ENCODE measurements around the gene NUP155. TPM values are rescaled to one million over a fixed set of nuclear protein-coding genes. Genes with fewer than 3 reads are reported as not detected.
"Not testable (repeated sequence)": the region's sequence is repeated elsewhere in the genome, so short reads cannot be mapped to it uniquely, and the experiment has no call there.

NUP155 gene
- total RNA-seq (2014; rRNA removed; shearing (Covaris generic)): 52.1 and 60.8 TPM in 2 replicates

DNA sequence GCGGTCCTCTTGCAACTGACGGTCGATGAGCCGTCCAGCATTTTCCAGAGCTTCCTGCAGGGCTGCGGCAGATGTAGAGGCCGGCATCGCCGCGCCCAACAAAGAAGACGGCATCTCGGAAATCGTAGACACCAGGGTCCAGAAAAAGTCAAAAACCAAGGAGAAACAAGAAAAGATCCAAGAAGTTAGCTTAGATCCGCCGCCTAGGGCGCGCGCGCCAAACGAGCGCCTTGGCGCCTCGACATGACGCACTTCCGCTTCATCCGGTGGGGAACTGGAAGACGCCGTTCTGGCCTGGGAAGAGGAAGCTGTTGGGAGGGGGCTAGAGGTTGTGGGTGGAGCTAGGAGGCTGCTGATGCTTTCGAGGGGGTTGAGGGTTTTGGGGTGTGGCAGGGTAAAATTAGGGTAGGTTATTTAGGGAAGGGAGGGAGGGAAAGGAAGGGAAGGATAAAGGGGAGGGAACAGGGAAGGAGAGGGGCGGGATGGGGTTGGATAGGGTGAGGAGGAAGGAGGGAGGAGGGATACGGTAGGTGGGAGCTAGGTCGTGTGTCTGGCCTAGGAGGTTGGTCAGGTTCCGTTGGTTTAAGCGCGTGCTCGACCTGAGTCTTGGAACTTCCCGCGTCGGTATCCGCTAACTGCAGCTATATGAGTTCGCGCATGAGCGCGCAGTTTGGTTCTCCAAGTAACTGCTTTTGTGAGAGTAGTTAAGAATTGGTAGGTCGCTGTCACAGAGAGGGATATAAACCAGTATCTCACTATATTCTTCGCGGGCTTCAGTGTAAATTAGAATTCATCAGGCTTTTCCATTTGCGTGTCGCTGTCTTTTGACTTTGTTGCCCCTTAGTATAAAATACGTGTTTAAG, at the start of gene NUP155:
TSS of gene NUP155 (minus strand) at position 243 of the 863 bp plus-strand sequence. CDS start at position 114, 129 bp downstream.
- DNase-seq (ENCODE audit: low spot score): peak; percentile 97

DNA sequence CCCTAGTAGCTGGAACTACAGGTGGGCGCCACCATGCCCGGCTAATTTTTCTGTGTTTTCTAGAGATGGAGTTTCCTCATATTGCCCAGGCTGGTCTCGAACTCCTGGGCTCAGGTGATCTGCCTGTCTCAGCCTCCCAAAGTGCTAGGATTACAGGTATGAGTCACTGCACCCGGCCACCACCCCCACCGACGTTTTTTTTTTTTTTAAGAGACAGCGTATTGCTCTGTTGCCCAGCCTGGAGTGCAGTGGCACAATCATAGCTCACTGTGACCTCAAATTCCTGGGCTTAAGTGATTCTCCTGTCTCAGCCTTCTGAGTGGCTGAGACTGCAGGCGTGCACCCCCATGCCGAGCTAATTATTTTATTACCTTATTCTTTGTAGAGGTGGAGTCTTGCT, 46.4 kb upstream of the NUP155 start:
- peak; percentile 18 for DNase-seq (ENCODE audit: low spot score)

DNA sequence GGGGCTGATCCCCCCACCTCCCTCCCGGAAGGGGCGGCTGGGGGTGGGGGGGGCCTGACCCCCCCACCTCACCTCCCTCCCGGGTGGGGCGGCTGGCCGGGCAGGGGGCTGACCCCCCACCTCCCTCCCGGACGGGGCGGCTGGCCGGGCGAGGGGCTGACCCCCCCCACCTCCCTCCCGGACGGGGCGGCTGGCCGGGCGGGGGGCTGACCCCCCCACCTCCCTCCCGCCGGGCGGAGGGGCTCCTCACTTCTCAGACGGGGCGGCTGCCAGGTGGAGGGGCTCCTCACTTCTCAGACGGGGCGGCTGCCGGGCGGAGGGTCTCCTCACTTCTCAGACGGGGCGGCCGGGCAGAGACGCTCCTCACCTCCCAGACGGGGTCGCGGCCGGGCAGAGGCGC, 44.5 kb upstream of the NUP155 start:
- not testable (repeated sequence) for DNase-seq (ENCODE audit: low spot score)

DNA sequence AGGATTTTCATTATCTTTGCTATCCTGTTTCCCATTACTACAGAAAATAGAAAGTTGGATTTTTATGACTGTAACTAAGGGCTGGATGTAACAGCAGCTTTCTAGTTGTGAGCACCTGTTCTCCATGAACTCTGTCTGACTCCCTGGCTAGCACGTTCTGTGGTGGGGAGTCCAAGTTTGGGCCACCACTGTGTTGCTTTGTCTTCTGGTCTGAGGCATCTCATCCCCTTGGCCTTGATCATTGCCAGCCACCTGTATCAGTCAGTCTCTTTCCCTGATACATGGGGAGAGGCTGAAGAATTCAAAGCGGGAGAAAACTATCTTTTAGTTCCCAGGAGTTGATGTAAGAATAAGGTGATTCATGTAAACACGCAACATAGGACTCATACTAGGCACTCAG, 41.6 kb upstream of the NUP155 start:
- DNase-seq (ENCODE audit: low spot score): no peak

DNA sequence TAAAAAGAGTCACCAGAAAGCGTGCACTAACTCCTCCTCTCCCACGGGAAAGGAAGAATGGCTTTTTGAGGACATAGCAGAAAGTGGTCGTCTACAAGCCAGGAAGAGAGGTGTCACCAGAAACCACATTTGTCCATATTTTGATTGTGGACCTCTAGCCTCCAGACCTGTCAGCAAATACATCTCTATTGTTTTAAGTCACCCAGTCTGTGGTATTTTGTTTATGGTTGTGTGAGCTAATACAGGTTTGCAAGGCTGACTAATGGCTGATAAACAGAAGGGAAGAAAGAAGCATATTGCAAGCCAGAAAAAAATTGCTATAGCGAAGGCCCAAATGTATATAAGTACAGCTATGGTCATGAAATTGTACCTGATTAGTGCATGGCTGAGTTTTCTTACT, 29.6 kb upstream of the NUP155 start:
- no peak for DNase-seq (ENCODE audit: low spot score)

DNA sequence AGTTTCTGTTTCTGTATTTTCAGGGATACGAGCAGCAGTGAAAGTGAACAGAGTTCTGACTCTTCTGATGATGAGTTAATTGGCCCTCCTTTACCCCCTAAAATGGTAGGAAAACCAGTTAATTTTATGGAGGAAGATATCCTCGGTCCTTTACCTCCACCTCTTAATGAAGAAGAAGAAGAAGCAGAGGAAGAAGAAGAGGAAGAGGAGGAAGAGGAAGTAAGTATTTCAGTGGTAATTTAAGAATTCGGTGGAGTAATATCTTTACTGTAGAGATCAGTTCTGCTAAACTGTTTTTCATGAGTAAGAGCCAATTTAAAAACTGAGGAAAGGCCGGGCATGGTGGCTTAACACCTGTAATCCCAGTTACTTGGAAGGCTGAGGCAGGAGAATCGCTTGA, 25.4 kb upstream of the NUP155 start:
- no peak for DNase-seq (ENCODE audit: low spot score)

DNA sequence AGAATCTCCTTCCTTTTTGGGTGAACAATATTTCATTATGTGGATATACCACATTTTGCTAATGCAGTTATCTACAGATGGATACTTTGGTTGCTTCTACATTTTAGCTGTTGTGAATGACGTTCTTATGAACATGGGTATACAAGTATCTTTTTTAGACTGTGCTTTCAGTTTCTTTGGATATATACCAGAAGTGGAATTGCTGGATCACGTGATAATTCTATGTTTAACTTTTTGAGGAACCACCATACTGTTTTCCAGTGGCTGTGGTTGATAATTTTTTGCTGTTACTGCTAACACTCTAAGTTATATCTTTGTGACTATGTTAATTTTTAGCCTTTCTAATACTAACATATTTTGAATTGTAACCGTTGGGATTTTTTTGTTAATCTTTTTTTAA, 20.7 kb upstream of the NUP155 start:
- DNase-seq (ENCODE audit: low spot score): no peak

DNA sequence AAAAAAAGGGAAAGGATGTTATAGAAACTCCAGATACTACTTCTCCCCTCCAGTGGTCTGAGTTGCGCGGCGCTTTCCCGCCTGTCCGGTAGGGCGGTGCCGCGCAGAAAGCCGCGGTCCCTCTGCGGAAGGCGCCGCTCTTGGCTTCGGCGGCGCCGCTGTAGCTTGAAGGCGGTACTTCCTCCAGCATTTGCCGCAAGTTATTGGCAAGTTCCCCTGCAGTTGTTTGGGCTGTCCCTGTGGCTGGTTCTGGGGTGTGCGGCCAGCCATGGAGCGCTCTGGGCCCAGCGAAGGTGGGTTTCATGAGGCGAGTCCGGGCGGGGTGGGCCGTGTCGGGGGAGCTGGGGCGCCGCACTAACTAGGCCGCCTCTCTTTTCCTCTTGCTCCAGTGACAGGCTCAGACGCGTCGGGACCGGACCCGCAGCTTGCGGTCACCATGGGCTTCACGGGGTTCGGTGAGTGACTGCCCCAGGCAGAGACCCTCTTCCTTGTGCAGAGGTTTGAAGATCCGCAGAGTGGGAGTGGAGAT, 8.3 kb upstream of the NUP155 start, which contains the start of gene WDR70:
TSS of gene WDR70 (plus strand) at position 219 of the 529 bp plus-strand sequence. CDS start at position 269, 50 bp downstream.
- peak; percentile 89 for DNase-seq (ENCODE audit: low spot score)

DNA sequence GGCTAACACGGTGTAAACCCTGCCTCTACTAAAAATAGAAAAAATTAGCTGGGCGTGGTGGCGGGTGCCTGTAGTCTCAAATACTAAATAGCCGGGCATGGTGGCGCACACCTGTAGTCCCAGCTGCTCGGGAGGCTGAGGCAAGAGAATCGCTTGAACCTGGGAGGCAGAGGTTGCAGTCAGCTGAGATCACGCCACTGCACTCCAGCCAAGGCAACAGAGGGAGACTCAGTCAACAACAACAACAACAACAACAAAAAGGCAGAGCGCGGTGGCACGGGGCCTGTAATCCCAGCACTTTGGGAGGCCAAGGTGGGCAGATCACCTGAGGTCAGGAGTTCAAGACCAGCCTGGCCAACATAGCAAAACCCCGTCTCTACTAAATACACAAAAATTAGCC, 7.2 kb upstream of the NUP155 start:
- DNase-seq (ENCODE audit: low spot score): not testable (repeated sequence)

DNA sequence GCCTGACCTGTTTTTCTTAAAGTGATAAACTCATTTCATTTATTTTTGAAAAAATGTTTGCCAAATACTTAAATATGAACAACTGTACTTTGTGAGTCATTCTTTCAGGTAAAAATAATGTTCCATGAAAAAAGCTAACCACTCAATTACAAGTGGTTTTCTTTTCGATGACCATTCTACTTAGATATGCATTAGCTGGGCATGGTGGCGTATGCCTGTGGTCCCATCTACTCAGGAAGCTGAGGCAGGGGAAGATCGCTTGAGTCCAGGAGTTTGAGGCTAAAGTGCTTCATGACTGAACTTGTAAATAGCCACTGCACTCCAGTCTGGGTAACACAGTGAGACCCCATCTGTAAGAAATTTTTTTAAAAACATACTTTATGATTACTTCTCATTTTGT, 4.2 kb upstream of the NUP155 start:
- no peak for DNase-seq (ENCODE audit: low spot score)

DNA sequence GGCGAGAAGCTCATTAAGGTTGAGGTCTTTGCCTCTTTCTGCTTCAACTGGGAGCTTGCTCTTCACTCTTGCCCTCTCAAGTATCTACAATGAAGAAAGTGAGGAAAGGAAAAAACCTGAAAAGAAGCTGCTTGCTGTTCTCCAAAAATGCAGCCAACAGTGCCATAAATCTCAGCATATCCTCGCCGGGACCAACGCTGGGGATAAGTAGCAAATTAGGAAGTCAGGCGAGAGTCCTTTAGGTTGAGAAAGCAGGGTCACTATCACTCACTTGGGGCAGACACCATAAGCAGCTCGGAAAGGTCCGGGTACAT, 399 bp downstream of the NUP155 start:
- no peak for DNase-seq (ENCODE audit: low spot score)

DNA sequence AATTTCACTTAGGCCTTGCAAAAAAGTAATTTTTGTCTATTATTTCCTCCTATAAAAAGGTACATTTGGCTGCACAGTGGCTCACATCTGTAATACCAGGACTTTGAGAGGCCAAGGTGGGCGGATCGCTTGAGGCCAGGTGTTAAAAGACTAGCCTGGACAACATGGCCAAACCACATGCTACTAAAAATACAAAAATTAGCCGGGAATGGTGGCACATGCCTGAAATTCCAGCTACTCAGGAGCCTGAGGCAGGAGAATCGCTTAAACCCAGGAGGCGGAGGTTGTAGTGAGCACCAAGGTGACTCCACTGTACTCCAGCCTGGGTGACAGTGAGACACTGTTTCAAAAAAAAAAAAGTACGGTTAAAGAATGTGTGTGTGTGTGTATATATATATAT, 15.7 kb downstream of the NUP155 start:
- DNase-seq (ENCODE audit: low spot score): no peak

DNA sequence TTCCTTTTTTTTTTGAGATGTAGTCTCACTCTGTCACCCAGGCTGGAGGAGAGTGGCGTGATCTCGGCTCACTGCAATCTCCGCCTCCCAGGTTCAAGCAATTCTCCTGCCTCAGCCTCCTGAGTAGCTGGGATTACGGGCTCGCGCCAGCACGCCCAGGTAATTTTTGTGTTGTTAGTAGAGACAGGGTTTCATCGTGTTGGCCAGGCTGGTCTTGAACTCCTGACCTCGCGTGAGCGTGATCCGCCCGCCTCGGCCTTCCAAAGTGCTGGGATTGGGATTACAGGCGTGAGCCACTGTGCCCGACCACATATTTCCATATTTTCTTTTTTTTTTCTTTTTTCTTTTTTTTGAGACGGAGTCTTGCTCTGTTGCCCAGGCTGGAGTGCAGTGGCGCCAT, 28.2 kb downstream of the NUP155 start:
- DNase-seq (ENCODE audit: low spot score): not testable (repeated sequence)

DNA sequence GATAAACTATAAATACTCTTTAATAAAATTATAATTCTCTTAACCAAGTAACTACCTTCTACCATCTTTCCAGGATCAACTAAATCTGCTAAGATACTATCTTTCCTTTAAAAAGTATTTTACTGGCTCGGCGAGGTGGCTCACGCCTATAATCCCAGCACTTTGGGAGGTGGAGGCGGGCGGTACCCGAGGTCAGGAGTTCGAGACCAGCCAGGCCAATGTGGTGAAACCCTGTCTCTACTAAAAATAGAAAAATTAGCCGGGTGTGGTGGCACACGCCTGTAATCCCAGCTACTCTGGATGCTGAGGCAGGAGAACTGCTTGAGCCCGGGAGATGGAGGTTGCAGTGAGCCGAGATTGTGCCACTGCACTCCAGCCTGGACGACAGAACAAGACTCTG, 36.2 kb downstream of the NUP155 start:
- DNase-seq (ENCODE audit: low spot score): not testable (repeated sequence)

DNA sequence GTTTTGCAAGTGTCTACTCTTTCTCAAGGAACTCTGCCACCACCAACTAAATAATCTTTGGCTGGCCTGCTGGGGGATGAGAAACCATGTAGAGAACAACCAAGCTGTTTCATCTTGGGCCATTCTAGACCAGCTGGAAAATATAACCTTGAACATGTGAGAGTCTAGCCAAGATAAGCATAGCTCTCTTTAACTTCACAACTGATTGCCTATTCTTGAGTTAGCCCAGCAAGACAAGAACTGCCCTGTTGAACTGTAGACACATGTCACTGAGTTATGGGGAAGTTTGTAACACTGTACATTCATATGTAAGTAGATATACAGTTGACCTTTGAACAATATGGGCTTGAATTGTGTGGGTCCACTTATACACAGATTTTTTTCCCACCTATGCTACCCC, 44.4 kb downstream of the NUP155 start:
- no peak for DNase-seq (ENCODE audit: low spot score)

DNA sequence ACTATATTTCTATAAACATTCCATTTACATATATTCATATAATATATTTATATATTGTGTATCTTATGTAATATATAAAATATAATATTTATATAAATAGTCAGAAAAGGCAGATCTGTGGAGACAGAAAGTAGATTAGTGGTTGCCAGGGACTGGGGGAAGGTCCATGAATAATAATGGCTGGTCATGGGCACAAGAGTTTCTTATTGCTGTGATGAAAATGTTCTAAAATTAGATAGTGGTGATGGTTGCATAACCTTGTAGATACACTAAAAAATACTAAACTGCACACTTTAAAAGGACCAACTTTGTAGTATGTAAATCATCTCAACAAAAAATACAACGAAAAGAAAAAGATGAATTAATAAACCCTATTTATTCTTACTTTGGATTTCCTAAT, 47.3 kb downstream of the NUP155 start:
- DNase-seq (ENCODE audit: low spot score): no peak

DNA sequence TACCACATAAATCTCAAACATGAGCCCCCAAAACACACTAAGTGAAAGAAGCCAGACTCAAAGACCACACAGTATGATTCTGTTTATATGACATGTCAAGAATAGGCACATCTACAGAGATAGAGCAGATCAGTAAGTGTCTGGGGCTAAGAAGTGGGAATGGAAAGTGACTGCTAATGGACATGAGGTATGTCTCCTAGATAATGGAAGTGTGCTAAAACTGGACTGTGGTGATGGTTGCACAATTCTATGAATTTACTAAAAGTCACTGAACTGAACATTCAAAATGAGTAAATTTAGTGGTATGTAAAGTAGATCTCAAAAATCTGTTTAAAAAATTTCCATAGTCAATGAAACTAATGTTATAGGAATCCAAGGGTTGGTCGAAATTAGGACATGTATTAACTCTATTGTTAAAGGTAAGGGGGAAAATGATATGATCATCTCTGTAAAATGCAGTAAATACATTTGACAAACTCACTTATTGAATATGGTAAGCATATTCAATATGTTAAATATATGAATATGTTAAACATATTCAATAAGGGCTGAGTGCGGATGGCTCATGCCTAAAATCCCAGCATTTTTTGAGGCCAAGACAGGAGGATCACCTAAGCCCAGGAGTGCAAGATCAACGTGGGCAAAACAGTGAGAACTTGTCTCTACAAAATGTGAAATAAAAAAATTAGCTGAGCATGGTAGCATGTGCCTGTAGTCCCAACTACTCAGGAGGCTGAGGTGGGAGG, 51.7 kb downstream of the NUP155 start:
- no peak for DNase-seq (ENCODE audit: low spot score)

DNA sequence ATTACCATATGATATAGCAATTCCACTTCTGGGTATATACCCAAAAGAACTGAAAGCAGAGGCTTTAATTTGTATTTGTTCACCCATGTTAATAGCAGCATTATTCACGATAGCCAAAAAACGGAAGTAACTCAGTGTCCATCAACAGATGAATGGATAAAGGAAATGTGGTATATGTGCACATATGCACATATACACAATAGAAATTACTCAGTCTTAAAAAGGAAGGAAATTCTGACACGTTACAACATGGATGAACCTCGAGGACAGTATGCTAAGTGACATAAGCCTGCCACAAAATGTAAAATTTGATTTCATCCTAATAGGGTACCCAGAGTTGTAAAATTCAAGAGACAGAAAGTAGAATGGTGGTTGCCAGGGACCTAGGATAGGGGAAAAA, 54.9 kb downstream of the NUP155 start:
- DNase-seq (ENCODE audit: low spot score): no peak

DNA sequence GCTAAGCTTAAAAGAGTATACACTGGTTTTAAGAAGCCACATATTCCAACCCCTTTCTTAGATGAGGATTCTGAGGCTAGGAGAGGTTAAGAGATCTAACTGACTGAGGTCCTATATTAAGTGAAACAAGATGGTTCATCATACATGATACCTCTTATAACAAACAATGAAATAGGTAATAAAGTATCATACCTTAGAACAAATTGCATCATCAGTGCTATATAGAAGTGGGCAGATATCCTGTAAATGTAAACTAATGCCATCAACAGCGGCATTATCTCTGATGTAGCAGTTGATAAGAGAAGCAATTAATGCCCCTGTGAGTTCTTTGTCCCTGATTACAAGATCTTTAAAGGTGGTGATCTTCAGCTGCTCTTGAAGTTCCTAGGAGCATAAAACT, 60.5 kb downstream of the NUP155 start:
- DNase-seq (ENCODE audit: low spot score): no peak

DNA sequence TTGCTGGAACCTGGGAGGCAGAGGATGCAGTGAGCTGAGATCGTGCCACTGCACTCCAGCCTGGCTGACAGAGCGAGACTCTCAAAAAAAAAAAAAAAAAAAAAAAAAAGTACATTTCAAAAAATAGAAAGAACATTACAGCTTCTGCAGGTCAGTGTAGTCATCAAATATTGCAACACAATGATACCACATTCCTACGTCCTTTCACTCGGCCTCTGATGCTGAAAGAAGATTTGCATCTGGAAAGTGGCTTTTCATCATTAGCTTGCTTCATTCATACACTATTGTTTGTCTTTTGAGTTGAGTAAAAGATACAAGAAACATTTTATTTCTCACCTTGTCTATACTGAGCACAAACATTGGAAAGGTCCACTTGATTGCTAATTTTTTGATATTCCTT, 62.1 kb downstream of the NUP155 start:
- no peak for DNase-seq (ENCODE audit: low spot score)

DNA sequence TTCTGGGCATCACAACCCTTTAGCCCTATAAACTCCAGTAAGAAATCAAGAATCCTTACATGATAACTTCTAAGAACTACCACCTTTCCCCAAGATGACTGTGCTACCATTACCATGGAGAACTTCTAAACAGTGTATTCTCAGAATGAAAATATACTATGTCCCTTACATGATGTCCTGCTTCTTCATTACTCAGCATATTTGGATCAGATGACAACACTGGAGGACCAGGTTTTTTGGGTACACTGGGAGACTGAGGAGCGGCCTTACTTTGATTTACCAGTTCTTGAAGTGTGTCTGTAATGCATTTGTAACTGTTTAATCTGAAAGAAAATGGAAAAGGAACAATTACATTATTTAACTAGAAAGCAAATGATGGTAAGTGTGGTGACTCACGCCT, 66.0 kb downstream of the NUP155 start:
- DNase-seq (ENCODE audit: low spot score): no peak

DNA sequence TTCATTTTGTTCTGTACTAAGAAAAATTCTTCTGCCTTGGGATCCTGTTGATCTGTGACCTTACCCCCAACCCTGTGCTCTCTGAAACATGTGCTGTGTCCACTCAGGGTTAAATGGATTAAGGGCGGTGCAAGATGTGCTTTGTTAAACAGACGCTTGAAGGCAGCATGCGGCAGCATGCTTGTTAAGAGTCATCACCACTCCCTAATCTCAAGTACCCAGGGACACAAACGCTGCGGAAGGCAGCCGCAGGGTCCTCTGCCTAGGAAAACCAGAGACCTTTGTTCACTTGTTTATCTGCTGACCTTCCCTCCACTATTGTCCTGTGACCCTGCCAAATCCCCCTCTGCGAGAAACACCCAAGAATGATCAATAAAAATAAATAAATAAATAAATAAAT, 74.6 kb downstream of the NUP155 start:
- not testable (repeated sequence) for DNase-seq (ENCODE audit: low spot score)

Measured in H4 (cell line).